HG03520 (cell line): ENCODE measurements around the gene PPP3CB.

Experiments
- ATAC-seq: cut with Tn5 transposase; IDR thresholded peaks from one replicate; pipeline ENCODE4 v1.9.1; 2021; ENCODE audit warnings: mild to moderate bottlenecking, moderate library complexity; ENCODE audit not compliant: unreplicated experiment

The PPP3CB gene

DNA sequence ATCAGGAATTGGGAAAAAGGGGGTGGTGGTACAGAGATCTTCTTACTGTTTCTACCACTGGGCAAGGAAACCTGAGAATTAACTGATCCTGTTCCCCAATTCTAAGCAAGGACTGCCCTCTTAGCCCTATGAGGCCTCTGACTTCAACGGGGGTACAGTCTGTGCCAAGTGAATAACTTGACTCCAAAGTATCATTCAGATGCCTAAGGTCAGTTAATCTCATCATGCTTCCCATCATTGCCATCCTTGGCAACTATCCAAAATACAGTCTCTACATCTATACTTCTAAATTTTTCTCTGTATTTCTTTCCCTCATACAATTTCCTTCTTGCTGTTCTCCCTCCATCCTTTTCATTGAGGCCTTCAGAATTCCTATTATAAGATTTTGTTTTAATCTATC lies 10.5 kb downstream of the PPP3CB start:
- ATAC-seq, result no peak

DNA sequence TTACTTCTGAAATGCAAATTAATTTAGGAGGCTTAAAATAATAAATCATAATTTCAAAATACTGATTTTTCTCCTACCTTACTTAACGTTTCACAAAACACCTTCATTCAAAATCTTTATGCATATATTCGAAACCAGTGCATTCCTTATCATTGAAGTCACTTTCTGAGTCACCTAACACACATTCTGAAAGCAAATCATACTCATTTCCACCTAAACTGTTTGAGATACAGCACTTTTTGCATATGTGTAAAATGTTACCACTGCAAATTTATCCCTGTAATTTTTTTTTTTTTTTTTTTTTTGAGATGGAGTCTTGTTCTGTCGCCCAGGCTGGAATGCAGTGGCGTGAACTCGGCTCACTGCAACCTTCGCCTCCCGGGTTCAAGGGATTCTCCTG lies 15.7 kb downstream of the PPP3CB start:
- ATAC-seq, result no peak

DNA sequence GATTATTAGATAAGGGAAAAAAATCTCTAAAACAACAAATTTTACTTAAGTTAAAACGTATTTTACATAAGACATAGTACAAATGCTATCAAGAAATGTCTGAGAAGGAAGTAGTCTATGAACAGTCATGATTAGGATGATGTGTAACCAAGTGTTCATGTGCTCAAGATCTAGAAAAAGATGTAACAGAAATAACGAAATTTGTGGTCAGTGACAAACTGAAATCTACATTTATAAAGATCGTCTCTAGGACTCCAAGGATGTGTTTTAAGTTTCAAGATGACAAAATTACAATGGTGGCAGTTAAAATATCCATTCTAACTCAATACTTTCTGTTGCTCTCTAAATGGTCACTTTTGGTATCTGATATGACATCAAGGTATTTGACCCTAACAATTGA lies 17.2 kb downstream of the PPP3CB start:
- ATAC-seq, result no peak

DNA sequence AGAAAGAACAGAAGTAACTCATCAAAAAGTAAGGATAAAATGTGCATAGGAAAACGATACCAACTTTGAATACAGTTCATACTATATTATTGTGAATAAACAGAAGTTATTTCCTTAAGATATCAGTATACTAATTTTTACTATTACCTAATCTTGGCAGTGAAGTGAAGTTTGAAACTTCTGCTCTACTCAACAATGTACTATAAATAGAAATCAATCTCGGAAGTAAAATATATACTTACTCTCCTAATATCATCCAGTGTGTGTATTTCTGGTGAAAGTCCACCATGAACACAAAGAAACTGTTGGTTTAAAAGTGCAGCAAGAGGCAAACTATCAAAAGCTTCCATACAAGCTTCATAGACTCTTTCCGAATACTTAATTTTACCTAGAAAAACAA lies 24.6 kb downstream of the PPP3CB start:
- no peak for ATAC-seq

DNA sequence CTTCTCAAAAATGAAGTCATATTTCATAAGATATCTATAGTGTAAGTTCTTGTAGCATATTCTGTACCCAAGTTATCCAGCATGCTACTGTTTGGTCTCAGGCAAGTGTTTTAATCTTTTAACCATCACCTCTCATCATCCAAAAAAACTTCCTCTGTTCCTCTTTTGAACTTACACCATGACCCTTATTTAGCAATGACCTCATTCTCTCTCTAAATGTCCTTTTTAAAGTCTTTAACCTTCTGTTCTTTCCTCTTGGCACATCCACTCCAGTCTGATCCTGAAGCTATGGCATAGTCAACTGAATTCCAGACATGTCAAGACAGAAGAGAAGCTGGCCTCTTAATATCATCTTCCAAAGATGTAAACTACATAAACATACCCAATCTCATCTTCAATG lies 26.2 kb downstream of the PPP3CB start:
- no peak for ATAC-seq

DNA sequence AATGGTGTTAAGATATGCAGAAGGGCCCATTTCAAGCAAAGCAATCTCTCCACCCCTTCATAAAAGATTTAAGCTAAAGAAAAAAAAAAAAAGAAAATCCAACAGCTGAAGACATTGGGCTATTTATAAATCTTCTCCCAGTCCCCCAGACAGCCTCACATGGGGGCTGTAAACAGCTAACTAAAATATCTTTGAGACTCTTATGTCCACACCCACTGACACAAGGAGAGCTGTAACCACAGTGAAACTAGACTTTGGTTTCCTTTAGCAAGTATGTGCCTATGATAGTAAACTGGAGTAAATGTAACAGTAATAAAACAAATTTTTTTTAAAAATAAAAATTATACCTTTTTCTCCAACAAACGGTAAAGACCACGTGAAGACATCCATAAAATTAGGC lies 28.6 kb downstream of the PPP3CB start:
- no peak for ATAC-seq

DNA sequence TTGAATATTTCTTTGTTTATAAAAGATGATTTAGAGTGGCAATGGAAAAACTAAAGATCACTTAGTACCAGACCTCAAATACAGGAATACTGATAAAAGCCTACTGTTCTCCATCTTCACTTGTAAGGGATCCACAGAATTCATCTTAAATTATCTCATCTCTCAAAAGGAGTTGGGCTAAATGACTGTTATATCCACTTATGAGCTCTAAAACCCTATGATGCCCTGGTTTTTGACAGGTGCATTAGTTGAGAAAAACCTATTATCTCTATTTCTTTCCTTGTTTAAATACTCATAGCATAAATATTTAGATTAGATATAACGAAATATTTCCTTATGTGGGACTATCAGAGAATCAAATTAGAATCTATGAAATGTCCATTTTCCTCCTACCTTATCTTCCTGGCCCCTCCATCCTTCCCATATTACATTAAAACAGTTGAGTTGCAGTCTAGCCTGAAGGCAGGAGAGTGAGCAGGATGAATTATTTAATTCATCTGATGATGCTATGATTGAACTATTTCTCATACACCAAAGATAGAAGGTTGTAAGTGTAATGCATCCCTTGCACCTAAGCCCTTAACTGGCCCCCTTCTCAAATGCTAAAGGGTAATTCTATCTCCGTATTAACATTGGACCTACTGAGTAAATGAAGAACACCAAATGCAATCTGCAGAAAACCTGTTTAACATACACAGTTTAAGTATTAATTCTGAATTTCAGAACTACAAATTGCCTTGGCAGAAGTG lies 29.7 kb downstream of the PPP3CB start:
- ATAC-seq, result no peak

DNA sequence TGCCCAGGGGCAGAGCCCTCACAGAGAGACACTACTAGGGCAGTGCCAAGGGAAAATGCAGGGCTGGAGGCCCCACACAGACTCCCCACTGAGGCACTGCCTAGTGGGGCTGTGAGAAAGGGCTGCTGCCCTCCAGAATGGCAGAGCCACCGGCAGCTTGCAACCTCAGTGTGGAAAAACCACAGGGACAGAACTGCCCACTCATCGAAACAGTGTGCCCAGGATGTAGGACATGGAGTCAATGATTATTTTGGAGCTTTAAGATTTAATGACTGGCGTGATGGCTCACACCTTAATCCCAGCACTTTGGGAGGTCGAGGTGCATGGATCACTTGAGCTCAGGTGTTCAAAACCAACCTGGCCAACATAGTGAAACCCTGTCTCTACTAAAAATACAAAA lies 34.9 kb downstream of the PPP3CB start:
- ATAC-seq, result no peak

DNA sequence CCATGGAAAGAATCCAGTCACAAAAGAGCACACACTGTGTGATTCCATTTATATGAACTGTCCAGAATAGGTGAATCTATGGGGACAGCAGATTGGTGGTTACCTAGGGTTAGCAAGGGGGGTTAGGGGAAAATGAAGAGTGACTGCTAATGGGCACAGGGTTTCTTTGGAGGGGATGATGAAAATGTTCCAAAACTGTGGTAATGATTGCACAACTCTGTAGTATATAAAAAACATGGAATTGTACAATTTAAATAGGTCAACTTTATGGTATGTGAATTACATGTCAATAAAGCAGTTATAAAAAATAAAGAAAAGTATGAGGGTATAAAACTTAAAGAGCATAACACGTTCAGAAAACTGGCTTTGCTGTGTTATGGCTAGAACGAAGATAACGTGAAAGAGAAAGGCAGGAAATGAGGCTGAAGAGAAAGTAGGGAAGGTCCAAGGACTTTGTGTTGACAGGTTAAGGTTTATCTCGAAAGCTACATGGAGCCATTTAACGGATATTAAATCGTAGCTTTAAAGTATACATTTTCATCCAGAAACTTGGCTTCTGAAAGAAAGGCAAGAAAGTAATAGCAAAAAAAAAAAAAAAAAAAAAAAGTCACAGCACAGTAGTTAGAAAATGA lies 36.0 kb downstream of the PPP3CB start:
- no peak for ATAC-seq

DNA sequence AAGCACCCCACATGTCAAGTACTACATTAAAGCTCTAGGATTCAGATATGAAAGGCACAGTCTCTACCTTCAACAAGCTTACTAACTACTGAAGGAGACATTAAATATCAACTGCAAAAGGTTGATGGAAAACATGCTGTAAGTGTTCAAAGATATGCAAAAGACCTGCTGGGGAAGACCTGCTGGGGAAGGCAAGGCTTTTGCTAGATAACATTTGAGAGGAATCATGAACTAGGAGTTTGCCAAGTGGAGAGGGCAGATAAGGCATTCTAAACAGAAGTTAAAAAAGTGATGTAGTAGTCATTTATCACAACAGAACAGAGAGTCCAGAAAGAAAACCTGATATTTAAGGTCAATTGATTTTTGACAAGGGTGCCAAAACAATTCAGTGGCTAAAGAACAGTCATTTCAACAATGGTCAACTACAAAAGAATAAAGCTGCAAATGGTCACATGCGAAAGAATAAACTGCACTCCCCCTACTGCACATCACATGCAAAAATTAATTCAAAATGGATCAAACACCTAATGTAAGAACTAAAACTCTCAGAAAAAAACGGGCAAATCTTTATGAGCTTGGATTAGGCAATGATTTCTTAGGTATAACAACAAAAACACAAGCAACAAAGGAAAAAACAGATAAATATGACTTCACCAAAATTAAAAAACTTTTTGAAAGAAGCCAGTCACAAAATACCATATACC lies 39.5 kb downstream of the PPP3CB start:
- no peak for ATAC-seq

DNA sequence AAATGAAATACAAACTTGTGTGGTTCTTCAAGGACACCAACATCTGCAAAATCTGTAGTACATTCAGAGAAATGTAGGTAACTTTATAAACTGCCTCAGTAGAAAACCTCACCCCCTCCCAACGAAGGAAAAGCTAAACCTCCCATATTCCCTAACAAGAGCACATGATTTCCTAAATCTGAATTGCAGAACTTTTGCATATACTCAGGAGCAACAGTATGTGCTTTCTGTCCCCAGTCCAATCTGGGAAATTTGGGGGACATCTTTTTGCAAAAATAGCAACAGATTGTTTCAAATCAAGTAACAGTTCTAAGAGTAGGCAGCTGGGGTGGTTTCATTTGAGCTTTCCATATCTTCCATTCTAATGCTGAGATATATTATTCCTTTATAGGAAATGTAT lies 46.7 kb downstream of the PPP3CB start:
- ATAC-seq, result no peak

DNA sequence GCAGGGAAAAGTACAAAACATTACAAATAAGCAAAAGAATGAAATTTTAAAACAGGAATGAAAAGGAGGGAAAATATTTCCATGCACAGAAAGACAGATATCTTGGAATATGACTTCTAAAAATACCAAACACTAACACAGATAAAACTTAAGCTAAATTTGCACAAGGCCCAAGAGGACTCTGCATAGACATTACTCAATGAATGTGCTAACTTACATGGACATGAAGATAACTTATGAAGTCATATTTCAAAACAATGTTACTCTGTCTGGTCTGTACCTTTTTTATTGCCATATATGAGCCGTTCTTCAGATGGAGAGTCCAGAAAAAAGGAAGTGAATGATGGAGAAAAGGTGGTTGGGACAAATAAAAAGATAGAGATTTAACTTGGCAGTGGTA lies 47.4 kb downstream of the PPP3CB start:
- no peak for ATAC-seq

DNA sequence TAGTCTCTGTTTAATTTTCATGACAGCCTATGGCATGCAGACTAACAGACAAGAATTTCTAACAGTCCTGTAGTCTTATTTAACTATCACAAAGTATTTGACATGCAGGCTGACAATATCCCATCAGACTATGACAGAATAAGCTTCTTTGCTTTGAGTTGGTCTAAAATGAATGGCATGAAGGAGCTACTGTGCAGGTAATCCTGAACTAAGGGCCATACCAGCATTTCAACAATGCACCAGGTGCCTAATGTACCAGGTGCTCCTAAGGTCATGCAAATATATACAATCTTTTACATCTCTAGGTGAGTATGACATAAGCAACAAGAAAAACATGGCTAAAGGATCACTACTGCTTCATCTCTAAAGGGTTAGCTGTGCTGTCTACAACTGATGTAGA lies 48.9 kb downstream of the PPP3CB start:
- ATAC-seq, result no peak

DNA sequence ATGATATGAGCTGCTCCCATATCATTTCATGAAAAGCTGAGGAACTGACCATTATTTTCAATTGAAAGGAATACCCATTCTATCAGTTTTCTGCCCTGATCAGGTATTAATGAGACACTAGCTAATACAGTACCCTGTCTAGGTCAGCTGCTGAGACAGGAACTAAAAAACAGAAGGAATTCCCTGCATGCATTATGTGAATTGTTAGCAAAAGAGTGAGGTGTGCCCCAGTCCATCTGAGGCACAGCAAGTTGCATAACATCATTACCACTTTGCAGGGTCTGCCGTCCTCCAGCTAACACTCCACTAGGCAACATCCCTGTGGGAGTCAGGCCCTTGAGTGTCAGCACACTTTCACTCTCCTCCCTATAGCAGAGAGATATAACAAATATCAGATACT lies 51.4 kb downstream of the PPP3CB start:
- ATAC-seq, result no peak

DNA sequence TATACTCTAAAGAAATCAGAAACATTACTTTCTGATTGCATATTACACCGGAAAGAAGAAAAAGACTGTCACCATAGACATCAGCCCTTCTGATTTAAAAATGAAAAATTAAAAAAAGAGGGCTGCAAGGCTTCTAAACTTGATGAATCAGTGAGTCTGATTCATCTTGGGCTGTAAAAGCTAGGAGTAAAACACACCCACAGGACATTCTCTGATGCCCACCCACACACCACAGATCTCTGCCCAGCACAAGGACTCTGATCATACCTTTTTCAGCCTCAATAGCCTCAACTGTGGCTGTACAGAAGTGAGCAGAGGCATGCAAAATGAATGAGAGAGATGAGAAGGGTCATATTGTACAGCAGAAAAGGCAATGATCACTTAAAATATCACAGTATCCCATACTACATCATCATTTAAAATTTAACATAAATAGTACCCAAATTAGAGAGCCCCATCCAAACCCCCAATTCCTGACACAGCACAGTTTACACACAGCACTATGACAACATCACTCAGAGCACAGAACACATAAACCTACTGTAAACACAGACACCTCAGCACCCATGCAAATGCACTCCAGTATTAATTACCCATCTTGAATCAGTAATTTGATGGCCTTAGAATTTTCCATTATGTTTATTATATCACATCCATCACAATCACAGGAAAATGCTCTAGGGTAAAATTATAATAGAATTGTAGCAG lies 56.1 kb downstream of the PPP3CB start:
- ATAC-seq, result no peak

DNA sequence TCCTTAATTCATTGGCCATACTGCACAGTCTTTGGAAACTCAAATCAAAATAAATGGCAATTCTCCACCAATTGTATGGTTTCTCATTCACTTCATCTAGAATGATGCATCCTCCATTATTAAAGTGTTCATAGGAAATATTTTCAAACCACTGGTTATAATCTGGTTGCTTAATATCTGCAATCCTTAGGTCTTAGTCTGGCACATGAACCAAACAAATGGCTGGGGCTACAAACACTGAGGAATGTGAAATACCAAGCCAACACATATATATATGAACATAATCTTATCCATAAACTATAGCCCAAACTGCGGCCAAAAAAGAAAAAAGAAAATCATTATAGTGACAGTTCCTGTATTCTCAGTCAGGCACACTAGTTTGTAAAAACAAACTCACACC lies 56.8 kb downstream of the PPP3CB start:
- no peak for ATAC-seq

DNA sequence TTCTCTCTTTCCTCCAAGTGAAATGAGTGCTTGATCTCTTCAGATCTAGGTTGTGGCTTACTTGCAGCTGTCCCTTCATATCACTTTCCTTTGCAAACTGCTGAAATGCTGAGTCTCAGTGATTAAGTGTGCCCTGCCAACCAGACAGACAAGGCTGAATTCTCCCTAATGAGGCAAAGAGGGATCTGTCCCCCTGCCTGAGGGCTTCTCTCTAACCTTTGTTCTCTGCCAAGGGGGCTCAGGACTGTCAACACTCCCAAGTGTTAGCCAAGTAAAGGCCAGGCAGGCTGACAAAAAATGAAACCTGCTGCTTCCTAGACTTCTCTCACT lies 62.3 kb downstream of the PPP3CB start, which contains the start of gene MSS51:
Gene MSS51, minus strand, starts transcription at position 24 of the 330 bp plus-strand sequence. CDS start 5,277 bp downstream, outside the sequence.
- ATAC-seq, result no peak

DNA sequence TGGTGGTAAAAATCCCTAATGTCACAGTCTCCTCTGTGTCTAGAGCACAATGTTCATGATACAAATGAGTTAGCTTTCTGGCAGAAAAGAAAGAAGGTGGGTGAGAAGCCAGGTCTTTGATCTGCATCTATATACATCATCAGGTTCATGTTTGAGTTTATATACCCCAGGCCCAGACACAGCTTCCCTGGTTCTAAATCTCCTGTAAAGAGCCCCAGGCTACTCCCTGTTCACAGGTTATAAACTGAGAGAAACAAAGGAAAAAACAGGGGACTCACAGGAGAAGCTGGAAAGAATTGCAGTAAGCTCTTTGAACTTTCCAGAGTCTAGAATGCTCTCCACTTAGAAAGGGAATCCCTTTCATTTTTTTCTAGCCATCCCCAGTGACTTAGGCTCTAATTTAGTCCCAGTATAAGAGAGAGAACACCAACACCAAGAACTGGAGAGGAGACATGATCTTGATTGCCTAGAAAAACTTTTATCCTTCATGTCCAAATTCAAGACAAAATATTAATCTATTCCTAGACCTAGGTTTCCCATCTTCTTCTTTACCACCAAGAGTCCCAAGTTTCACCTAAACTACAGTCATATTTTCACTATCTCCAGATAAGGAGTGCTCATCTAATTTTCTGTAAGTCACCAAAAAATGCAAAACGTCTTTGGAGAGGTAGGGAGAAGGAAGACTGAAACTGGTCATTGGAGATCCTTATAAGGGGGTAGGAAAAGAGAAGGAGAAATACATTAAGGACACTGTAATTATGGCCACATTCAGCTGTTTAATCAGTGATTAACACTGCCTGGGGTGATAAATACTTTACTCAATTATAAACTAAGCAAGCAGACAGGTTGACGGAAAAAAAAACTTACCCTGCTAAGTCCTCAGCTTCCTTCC lies 62.9 kb downstream of the PPP3CB start:
- ATAC-seq, result no peak

DNA sequence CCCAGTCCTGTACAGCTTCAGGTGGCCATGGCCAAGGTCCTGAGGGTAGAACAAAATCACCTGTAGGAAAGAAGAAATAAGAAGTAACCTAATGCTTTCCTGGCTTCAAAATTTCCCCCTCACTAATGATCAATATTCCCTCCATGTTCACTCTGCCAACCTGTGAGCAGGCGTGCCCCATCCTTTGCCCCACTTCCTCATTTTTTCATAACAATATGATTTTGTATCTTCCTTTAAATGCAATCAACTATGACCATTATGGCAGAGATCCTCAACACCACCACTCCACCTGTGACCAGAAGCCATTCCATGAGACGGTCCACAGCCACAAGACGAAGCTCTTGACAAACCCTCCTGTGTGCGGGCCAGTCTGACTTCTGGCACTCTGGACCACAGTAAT lies 69.5 kb downstream of the PPP3CB start:
- ATAC-seq, result no peak

DNA sequence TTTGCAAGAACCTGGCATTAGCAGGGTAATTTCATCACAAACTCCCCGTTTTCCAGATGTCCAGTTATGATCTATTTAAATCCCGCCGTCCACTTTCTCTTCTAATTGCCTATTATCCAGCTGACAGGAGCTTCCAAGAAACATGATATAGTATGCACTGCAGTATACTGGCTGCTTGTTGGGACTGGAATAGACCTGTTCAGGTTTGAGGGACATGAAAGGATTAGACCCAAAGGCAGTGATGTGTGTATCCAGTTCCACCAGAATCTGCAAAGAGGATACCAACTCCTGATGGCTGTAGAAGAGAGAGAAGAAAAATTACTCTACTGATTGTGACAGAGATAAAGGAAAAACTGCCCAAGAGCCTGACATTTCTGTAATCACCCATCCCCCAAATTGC lies 71.3 kb downstream of the PPP3CB start:
- no peak for ATAC-seq

DNA sequence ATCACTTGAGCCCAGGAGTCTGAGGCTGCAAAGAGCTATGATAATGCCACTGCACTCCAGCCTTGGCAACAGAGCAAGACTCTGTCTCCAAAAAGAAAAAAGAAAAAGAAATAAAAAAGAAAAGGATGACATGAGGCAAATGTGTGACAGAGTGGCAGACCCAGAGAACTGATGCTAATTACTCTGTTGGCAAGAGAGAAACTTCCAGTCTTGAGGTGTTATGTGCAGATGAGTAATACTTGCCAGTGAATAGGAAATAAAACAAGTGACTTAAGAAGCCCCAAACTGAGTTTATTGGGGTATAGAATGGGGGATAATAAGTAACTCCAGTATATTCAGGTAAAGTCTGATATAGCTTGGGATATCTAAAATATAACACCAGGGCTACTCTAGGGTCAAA lies 72.5 kb downstream of the PPP3CB start:
- ATAC-seq, result no peak
